GM23338 (cell line): ENCODE measurements around the gene TEX51. TPM values are rescaled to one million over a fixed set of nuclear protein-coding genes. Genes with fewer than 3 reads are reported as not detected.

Experiments
- ATAC-seq: fragments of 200-7000 bp; cut with Tn5 transposase; 3 replicates; pipeline ENCODE4 v1.9.1; 2020
- DNase-seq: peaks from one replicate; pipeline ENCODE4 v3.0.0-alpha.2; 2015; ENCODE audit warnings: low spot score
- H2AFZ ChIP-seq: fragments of 200-600 bp; sonication (generic); 2 replicates; pipeline ENCODE4 v1.8.0; 2016; ENCODE audit warnings: antibody characterized with exemption, mild to moderate bottlenecking, moderate library complexity
- H3F3A ChIP-seq: fragments of 200-600 bp; sonication (generic); replicated peaks from 2 replicates; pipeline ENCODE4 v1.8.0; 2017; ENCODE audit warnings: antibody characterized with exemption, mixed run types, low read depth
- H3K27ac ChIP-seq: fragments of 200-600 bp; sonication (generic); 2 replicates; pipeline ENCODE4 v1.6.1; 2016; ENCODE audit warnings: low read depth
- H3K27me3 ChIP-seq: fragments of 200-600 bp; sonication (generic); 2 replicates; pipeline ENCODE4 v1.8.0; 2016; ENCODE audit warnings: mild to moderate bottlenecking, mixed run types, moderate library complexity; ENCODE audit not compliant: insufficient read depth
- H3K36me3 ChIP-seq: fragments of 200-600 bp; sonication (generic); 2 replicates; pipeline ENCODE4 v1.8.0; 2016; ENCODE audit warnings: mild to moderate bottlenecking; ENCODE audit not compliant: insufficient read depth
- H3K4me1 ChIP-seq: fragments of 200-600 bp; sonication (generic); 2 replicates; pipeline ENCODE4 v1.8.0; 2016; ENCODE audit warnings: mild to moderate bottlenecking, moderate library complexity; ENCODE audit not compliant: insufficient read depth
- H3K4me2 ChIP-seq: fragments of 200-600 bp; sonication (generic); 2 replicates; pipeline ENCODE4 v1.7.1; 2017; ENCODE audit warnings: mixed run types
- H3K4me3 ChIP-seq: fragments of 200-600 bp; sonication (generic); 2 replicates; pipeline ENCODE4 v1.6.1; 2016; ENCODE audit warnings: mixed run types
- H3K79me2 ChIP-seq: fragments of 200-600 bp; sonication (generic); replicated peaks from 2 replicates; pipeline ENCODE4 v1.8.0; 2017; ENCODE audit warnings: mild to moderate bottlenecking; ENCODE audit not compliant: insufficient read depth
- H3K9me2 ChIP-seq: fragments of 200-600 bp; sonication (generic); 2 replicates; pipeline ENCODE4 v1.8.0; 2017; ENCODE audit not compliant: insufficient read depth
- H4K20me1 ChIP-seq: fragments of 200-600 bp; sonication (generic); replicated peaks from 2 replicates; pipeline ENCODE4 v1.8.0; 2017; ENCODE audit warnings: mild to moderate bottlenecking; ENCODE audit not compliant: insufficient read depth
- H3K27ac Mint-ChIP-seq: 2 replicates; pipeline ENCODE4 v1.8.0; 2020; ENCODE audit warnings: inconsistent platforms, mild to moderate bottlenecking, moderate library complexity, mixed read lengths
- H3K27me3 Mint-ChIP-seq: 3 replicates; pipeline ENCODE4 v1.8.0; 2022; ENCODE audit warnings: low read depth, mild to moderate bottlenecking, moderate library complexity, mixed read lengths, inconsistent platforms; ENCODE audit not compliant: insufficient read depth, poor library complexity
- H3K36me3 Mint-ChIP-seq: 3 replicates; pipeline ENCODE4 v1.8.0; 2021; ENCODE audit warnings: low read depth, mild to moderate bottlenecking, inconsistent platforms, moderate library complexity, mixed read lengths
- H3K4me1 Mint-ChIP-seq: 3 replicates; pipeline ENCODE4 v1.8.0; 2020; ENCODE audit warnings: mild to moderate bottlenecking, inconsistent platforms, mixed read lengths
- H3K4me3 Mint-ChIP-seq: 3 replicates; pipeline ENCODE4 v1.8.0; 2021; ENCODE audit warnings: moderate library complexity, mild to moderate bottlenecking, inconsistent platforms, mixed read lengths
- H3K9me3 Mint-ChIP-seq: 3 replicates; pipeline ENCODE4 v1.8.0; 2020; ENCODE audit warnings: moderate library complexity, mild to moderate bottlenecking, inconsistent platforms, mixed read lengths
- CREB1 ChIP-seq: fragments of 250-450 bp; sonication (Bioruptor Pico); IDR thresholded peaks from 2 replicates; pipeline ENCODE4 v1.5.0; 2020; ENCODE audit warnings: low read depth, mild to moderate bottlenecking, moderate library complexity
- EZH2 ChIP-seq: fragments of 200-600 bp; sonication (generic); IDR thresholded peaks from one replicate; pipeline ENCODE4 v1.8.0; 2017; ENCODE audit warnings: antibody characterized with exemption, mild to moderate bottlenecking, low read depth; ENCODE audit not compliant: unreplicated experiment
- EZH2phosphoT487 ChIP-seq: fragments of 200-600 bp; sonication (generic); IDR thresholded peaks from one replicate; pipeline ENCODE4 v1.8.1; 2018; ENCODE audit warnings: antibody characterized with exemption; ENCODE audit not compliant: unreplicated experiment
- JUNB ChIP-seq: IDR thresholded peaks from one replicate; pipeline ENCODE4 v1.6.1; 2016; ENCODE audit warnings: antibody characterized with exemption; ENCODE audit not compliant: unreplicated experiment
- NANOG ChIP-seq: IDR thresholded peaks from 2 replicates; pipeline ENCODE4 v1.6.1; 2016; ENCODE audit warnings: antibody characterized with exemption, borderline replicate concordance
- POLR2AphosphoS5 ChIP-seq: IDR thresholded peaks from 2 replicates; pipeline ENCODE4 v1.6.1; 2016; ENCODE audit warnings: antibody characterized with exemption, low read depth
- STAT1 ChIP-seq: IDR thresholded peaks from one replicate; pipeline ENCODE4 v1.6.1; 2016; ENCODE audit warnings: antibody characterized with exemption; ENCODE audit not compliant: unreplicated experiment
- ZNF114 ChIP-seq: fragments of 250-450 bp; sonication (Bioruptor Pico); IDR thresholded peaks from 2 replicates; pipeline ENCODE4 v1.5.0; 2020; ENCODE audit warnings: mild to moderate bottlenecking, moderate library complexity
- ZNF331 ChIP-seq: fragments of 250-450 bp; sonication (Bioruptor Pico); IDR thresholded peaks from 2 replicates; pipeline ENCODE4 v1.5.0; 2020; ENCODE audit warnings: low read depth, mild to moderate bottlenecking, moderate library complexity
- polyA plus RNA-seq: library from polyadenylated mRNA; unstranded; fragments of >200 nt; fragmentation: Nextera tagmentation; extraction: Ambion mirVana; gene quantifications from 2 replicates; pipeline ENCODE4 v1.2.1, GENCODE V29; 2016
- total RNA-seq: library from RNA; depleted of rRNA; stranded (reverse); fragments of >200 nt; shearing (Covaris generic); gene quantifications from 2 replicates; pipeline ENCODE4 v1.2.3, GENCODE V29; 2014
- TF ChIP-seq, protein P1 (sequence below): fragments of 250-450 bp; sonication (Bioruptor Pico); IDR thresholded peaks from 2 replicates; pipeline ENCODE4 v1.5.0; 2020; ENCODE audit warnings: mild to moderate bottlenecking, moderate library complexity
- TF ChIP-seq, protein P2 (sequence below), 2 experiments: fragments of 200-600 bp in 1 of 2; sonication (generic) in 1 of 2; conservative IDR thresholded peaks; 2 replicates each; pipeline versions ENCODE4 v1.5.1 to v1.6.1; 2016 to 2017; ENCODE audit warnings: antibody characterized with exemption in 2 of 2, low read depth in 2 of 2, mild to moderate bottlenecking in 2 of 2, moderate library complexity in 1 of 2
- TF ChIP-seq, protein P3 (sequence below): IDR thresholded peaks from one replicate; pipeline ENCODE4 v1.6.1; 2018; ENCODE audit warnings: antibody characterized with exemption; ENCODE audit not compliant: unreplicated experiment
- TF ChIP-seq, protein P4 (sequence below): IDR thresholded peaks from 2 replicates; pipeline ENCODE4 v1.6.1; 2016; ENCODE audit warnings: antibody characterized with exemption

Gene TEX51
- total and polyA plus RNA-seq, 2 experiments from 2014 or later = not detected

DNA sequence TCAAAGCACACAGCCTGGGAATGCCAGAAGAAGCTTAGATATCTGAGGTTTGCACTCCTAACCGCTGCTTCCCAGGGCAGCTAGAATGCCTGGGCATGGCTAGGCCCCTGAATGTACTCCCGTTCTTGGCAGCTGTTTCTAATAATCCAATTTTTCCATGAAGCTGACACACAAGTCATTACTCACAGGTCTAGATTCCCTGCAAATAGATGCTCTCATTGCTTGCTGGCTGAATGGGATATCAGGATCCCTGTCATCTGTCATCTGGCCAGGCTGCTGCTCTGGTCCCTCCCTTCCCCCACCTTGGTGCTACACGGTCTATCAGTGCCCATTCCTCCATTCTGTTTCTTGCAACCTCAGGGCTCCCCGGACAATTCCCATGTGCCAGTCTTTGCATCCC lies 40.7 kb upstream of the TEX51 start:
- no peak for ATAC-seq
- TF ChIP-seq, protein P1, sequence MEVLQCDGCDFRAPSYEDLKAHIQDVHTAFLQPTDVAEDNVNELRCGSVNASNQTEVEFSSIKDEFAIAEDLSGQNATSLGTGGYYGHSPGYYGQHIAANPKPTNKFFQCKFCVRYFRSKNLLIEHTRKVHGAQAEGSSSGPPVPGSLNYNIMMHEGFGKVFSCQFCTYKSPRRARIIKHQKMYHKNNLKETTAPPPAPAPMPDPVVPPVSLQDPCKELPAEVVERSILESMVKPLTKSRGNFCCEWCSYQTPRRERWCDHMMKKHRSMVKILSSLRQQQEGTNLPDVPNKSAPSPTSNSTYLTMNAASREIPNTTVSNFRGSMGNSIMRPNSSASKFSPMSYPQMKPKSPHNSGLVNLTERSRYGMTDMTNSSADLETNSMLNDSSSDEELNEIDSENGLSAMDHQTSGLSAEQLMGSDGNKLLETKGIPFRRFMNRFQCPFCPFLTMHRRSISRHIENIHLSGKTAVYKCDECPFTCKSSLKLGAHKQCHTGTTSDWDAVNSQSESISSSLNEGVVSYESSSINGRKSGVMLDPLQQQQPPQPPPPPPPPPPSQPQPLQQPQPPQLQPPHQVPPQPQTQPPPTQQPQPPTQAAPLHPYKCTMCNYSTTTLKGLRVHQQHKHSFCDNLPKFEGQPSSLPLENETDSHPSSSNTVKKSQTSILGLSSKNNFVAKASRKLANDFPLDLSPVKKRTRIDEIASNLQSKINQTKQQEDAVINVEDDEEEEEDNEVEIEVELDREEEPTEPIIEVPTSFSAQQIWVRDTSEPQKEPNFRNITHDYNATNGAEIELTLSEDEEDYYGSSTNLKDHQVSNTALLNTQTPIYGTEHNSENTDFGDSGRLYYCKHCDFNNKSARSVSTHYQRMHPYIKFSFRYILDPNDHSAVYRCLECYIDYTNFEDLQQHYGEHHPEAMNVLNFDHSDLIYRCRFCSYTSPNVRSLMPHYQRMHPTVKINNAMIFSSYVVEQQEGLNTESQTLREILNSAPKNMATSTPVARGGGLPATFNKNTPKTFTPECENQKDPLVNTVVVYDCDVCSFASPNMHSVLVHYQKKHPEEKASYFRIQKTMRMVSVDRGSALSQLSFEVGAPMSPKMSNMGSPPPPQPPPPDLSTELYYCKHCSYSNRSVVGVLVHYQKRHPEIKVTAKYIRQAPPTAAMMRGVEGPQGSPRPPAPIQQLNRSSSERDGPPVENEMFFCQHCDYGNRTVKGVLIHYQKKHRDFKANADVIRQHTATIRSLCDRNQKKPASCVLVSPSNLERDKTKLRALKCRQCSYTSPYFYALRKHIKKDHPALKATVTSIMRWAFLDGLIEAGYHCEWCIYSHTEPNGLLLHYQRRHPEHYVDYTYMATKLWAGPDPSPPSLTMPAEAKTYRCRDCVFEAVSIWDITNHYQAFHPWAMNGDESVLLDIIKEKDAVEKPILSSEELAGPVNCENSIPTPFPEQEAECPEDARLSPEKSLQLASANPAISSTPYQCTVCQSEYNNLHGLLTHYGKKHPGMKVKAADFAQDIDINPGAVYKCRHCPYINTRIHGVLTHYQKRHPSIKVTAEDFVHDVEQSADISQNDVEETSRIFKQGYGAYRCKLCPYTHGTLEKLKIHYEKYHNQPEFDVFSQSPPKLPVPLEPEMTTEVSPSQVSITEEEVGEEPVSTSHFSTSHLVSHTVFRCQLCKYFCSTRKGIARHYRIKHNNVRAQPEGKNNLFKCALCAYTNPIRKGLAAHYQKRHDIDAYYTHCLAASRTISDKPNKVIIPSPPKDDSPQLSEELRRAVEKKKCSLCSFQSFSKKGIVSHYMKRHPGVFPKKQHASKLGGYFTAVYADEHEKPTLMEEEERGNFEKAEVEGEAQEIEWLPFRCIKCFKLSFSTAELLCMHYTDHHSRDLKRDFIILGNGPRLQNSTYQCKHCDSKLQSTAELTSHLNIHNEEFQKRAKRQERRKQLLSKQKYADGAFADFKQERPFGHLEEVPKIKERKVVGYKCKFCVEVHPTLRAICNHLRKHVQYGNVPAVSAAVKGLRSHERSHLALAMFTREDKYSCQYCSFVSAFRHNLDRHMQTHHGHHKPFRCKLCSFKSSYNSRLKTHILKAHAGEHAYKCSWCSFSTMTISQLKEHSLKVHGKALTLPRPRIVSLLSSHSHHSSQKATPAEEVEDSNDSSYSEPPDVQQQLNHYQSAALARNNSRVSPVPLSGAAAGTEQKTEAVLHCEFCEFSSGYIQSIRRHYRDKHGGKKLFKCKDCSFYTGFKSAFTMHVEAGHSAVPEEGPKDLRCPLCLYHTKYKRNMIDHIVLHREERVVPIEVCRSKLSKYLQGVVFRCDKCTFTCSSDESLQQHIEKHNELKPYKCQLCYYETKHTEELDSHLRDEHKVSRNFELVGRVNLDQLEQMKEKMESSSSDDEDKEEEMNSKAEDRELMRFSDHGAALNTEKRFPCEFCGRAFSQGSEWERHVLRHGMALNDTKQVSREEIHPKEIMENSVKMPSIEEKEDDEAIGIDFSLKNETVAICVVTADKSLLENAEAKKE (CRISPR knock-in tag) = no peak
- TF ChIP-seq EZH2phosphoT487 = no peak
- no peak for TF ChIP-seq POLR2AphosphoS5
- TF ChIP-seq, protein P2, sequence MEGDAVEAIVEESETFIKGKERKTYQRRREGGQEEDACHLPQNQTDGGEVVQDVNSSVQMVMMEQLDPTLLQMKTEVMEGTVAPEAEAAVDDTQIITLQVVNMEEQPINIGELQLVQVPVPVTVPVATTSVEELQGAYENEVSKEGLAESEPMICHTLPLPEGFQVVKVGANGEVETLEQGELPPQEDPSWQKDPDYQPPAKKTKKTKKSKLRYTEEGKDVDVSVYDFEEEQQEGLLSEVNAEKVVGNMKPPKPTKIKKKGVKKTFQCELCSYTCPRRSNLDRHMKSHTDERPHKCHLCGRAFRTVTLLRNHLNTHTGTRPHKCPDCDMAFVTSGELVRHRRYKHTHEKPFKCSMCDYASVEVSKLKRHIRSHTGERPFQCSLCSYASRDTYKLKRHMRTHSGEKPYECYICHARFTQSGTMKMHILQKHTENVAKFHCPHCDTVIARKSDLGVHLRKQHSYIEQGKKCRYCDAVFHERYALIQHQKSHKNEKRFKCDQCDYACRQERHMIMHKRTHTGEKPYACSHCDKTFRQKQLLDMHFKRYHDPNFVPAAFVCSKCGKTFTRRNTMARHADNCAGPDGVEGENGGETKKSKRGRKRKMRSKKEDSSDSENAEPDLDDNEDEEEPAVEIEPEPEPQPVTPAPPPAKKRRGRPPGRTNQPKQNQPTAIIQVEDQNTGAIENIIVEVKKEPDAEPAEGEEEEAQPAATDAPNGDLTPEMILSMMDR (conservative IDR thresholded peaks at IDR 0.05; ENCODE audit: low read depth in 2 of 2) = no peak
- no peak for TF ChIP-seq EZH2
- no peak for TF ChIP-seq JUNB
- no peak for TF ChIP-seq CREB1 (CRISPR knock-in tag)
- TF ChIP-seq STAT1 = no peak
- TF ChIP-seq, protein P3, sequence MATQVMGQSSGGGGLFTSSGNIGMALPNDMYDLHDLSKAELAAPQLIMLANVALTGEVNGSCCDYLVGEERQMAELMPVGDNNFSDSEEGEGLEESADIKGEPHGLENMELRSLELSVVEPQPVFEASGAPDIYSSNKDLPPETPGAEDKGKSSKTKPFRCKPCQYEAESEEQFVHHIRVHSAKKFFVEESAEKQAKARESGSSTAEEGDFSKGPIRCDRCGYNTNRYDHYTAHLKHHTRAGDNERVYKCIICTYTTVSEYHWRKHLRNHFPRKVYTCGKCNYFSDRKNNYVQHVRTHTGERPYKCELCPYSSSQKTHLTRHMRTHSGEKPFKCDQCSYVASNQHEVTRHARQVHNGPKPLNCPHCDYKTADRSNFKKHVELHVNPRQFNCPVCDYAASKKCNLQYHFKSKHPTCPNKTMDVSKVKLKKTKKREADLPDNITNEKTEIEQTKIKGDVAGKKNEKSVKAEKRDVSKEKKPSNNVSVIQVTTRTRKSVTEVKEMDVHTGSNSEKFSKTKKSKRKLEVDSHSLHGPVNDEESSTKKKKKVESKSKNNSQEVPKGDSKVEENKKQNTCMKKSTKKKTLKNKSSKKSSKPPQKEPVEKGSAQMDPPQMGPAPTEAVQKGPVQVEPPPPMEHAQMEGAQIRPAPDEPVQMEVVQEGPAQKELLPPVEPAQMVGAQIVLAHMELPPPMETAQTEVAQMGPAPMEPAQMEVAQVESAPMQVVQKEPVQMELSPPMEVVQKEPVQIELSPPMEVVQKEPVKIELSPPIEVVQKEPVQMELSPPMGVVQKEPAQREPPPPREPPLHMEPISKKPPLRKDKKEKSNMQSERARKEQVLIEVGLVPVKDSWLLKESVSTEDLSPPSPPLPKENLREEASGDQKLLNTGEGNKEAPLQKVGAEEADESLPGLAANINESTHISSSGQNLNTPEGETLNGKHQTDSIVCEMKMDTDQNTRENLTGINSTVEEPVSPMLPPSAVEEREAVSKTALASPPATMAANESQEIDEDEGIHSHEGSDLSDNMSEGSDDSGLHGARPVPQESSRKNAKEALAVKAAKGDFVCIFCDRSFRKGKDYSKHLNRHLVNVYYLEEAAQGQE = no peak
- TF ChIP-seq, protein P4, sequence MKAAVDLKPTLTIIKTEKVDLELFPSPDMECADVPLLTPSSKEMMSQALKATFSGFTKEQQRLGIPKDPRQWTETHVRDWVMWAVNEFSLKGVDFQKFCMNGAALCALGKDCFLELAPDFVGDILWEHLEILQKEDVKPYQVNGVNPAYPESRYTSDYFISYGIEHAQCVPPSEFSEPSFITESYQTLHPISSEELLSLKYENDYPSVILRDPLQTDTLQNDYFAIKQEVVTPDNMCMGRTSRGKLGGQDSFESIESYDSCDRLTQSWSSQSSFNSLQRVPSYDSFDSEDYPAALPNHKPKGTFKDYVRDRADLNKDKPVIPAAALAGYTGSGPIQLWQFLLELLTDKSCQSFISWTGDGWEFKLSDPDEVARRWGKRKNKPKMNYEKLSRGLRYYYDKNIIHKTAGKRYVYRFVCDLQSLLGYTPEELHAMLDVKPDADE = no peak
- no peak for TF ChIP-seq ZNF331 (CRISPR knock-in tag)
- TF ChIP-seq NANOG = no peak
- no peak for TF ChIP-seq ZNF114 (CRISPR knock-in tag)
- DNase-seq = no peak

More for the DNA sequence above, 40.7 kb upstream of the TEX51 start:
- Mint-ChIP-seq H3K27me3 (peaks cover 14% of the 10 kb centered on the region), H3K4me1 (no peaks in the 10 kb centered on the region; the same call in 2 of the 3 replicates), H3K27ac (no peak overlapping the region), H3K4me3 (no peak overlapping the region), H3K36me3 (no peaks in the 10 kb centered on the region), H3K9me3 (no peaks in the 10 kb centered on the region; the same call in 2 of the 3 replicates)
- H3K4me2 ChIP-seq = no peak overlapping the region
- H3K36me3 ChIP-seq = no peaks in the 10 kb centered on the region
- no peaks in the 10 kb centered on the region for H3K79me2 ChIP-seq
- H3K4me3 ChIP-seq = no peak overlapping the region
- no peaks in the 10 kb centered on the region for H4K20me1 ChIP-seq
- H3F3A ChIP-seq = no peaks in the 10 kb centered on the region
- no peak overlapping the region for H2AFZ ChIP-seq
- H3K9me2 ChIP-seq = 0 out of 2 replicates have a peak, but pooled peaks cover 1% of the 10 kb centered on the region
- H3K27me3 ChIP-seq = no peaks in the 10 kb centered on the region
- no peak overlapping the region for H3K27ac ChIP-seq
- H3K4me1 ChIP-seq = no peaks in the 10 kb centered on the region
